Mesenchymal stem cell (in vitro differentiated cells and primary cell): ENCODE measurements around the gene ERCC6L2.

Experiments used
- DNase-seq: peaks from one replicate; pipeline ENCODE4 v3.0.0-alpha.2; 2013
- H2AFZ ChIP-seq: one replicate; pipeline ENCODE4 v1.6.1; 2013; ENCODE audit warnings: low read depth, mild to moderate bottlenecking, control low read depth, inconsistent platforms, low read length, moderate library complexity
- H2AK5ac ChIP-seq: 2 replicates; pipeline ENCODE4 v1.6.1; 2013; ENCODE audit warnings: low read length, moderate library complexity, mild to moderate bottlenecking, inconsistent platforms; ENCODE audit not compliant: severe bottlenecking
- H2BK120ac ChIP-seq: one replicate; pipeline ENCODE4 v1.6.1; 2013; ENCODE audit warnings: low read depth, mild to moderate bottlenecking, inconsistent platforms, low read length, moderate library complexity
- H2BK12ac ChIP-seq, 2 experiments: one replicate each; pipeline ENCODE4 v1.6.1; 2013; ENCODE audit warnings: inconsistent platforms in 2 of 2, low read length in 2 of 2, mild to moderate bottlenecking in 2 of 2, moderate library complexity in 2 of 2, control low read depth in 1 of 2
- H2BK15ac ChIP-seq: one replicate; pipeline ENCODE4 v1.6.1; 2013; ENCODE audit warnings: mild to moderate bottlenecking, low read depth, inconsistent platforms; ENCODE audit not compliant: poor library complexity, severe bottlenecking
- H2BK5ac ChIP-seq: 2 replicates; pipeline ENCODE4 v1.6.1; 2013; ENCODE audit warnings: low read depth, mild to moderate bottlenecking, low read length, control low read depth, inconsistent platforms; ENCODE audit not compliant: poor library complexity, severe bottlenecking
- H3K14ac ChIP-seq, 2 experiments: one replicate each; pipeline ENCODE4 v1.6.1; 2013; ENCODE audit warnings: inconsistent platforms in 2 of 2, low read length in 2 of 2, control low read depth in 1 of 2, mild to moderate bottlenecking in 1 of 2, moderate library complexity in 1 of 2
- H3K18ac ChIP-seq, 2 experiments: one replicate each; pipeline ENCODE4 v1.6.1; 2013; ENCODE audit warnings: inconsistent platforms in 2 of 2, low read length in 2 of 2, control low read depth in 1 of 2, low read depth in 1 of 2, mild to moderate bottlenecking in 1 of 2
- H3K23ac ChIP-seq, 2 experiments: one replicate each; pipeline ENCODE4 v1.6.1; 2013; ENCODE audit warnings: inconsistent platforms in 2 of 2, low read length in 2 of 2, mild to moderate bottlenecking in 2 of 2, moderate library complexity in 2 of 2, control low read depth in 1 of 2
- H3K27ac ChIP-seq: 2 replicates; pipeline ENCODE4 v1.5.1; 2013; ENCODE audit warnings: mild to moderate bottlenecking, moderate library complexity, low read length, control low read depth, inconsistent platforms; ENCODE audit not compliant: poor library complexity, severe bottlenecking
- H3K27me3 ChIP-seq, 2 experiments: 2 replicates each; pipeline versions ENCODE4 v1.6.1 to v1.7.0; 2013; ENCODE audit warnings: low read length in 2 of 2, mild to moderate bottlenecking in 2 of 2, moderate library complexity in 2 of 2, control low read depth in 1 of 2, inconsistent platforms in 1 of 2; ENCODE audit not compliant: control insufficient read depth in 1 of 2, insufficient read depth in 1 of 2
- H3K36me3 ChIP-seq, 2 experiments: 2 replicates each; pipeline versions ENCODE4 v1.6.1 to v1.7.0; 2013; ENCODE audit warnings: low read length in 2 of 2, control low read depth in 1 of 2, inconsistent platforms in 1 of 2, low read depth in 1 of 2, mild to moderate bottlenecking in 1 of 2; ENCODE audit not compliant: insufficient read depth in 2 of 2, control insufficient read depth in 1 of 2
- H3K4ac ChIP-seq, 2 experiments: one replicate each; pipeline ENCODE4 v1.6.1; 2013; ENCODE audit warnings: inconsistent platforms in 2 of 2, low read length in 2 of 2, mild to moderate bottlenecking in 2 of 2, moderate library complexity in 2 of 2, control low read depth in 1 of 2, low read depth in 1 of 2
- H3K4me1 ChIP-seq: 2 replicates; pipeline ENCODE4 v1.6.1; 2013; ENCODE audit warnings: low read depth, low read length, control low read depth; ENCODE audit not compliant: control insufficient read depth, insufficient read depth
- H3K4me2 ChIP-seq: 2 replicates; pipeline ENCODE4 v1.6.1; 2013; ENCODE audit warnings: low read length, mild to moderate bottlenecking, inconsistent platforms; ENCODE audit not compliant: poor library complexity, severe bottlenecking
- H3K4me3 ChIP-seq, 2 experiments: 2 replicates each; pipeline versions ENCODE4 v1.5.1 to v1.7.0; 2013; ENCODE audit warnings: low read length in 2 of 2, mild to moderate bottlenecking in 2 of 2, control low read depth in 1 of 2, low read depth in 1 of 2; ENCODE audit not compliant: insufficient read depth in 1 of 2
- H3K79me1 ChIP-seq: replicated peaks from 2 replicates; pipeline ENCODE4 v1.6.1; 2013; ENCODE audit warnings: mild to moderate bottlenecking, control low read depth, low read length, inconsistent platforms; ENCODE audit not compliant: poor library complexity, severe bottlenecking
- H3K9ac ChIP-seq: 2 replicates; pipeline ENCODE4 v1.7.0; 2013; ENCODE audit warnings: mild to moderate bottlenecking, low read length, moderate library complexity
- H3K9me3 ChIP-seq: 2 replicates; pipeline ENCODE4 v1.7.0; 2013; ENCODE audit warnings: mild to moderate bottlenecking, low read length; ENCODE audit not compliant: control insufficient read depth
- H4K8ac ChIP-seq: one replicate; pipeline ENCODE4 v1.6.1; 2013; ENCODE audit warnings: inconsistent platforms, mild to moderate bottlenecking, low read length, moderate library complexity
- H4K91ac ChIP-seq: one replicate; pipeline ENCODE4 v1.6.1; 2013; ENCODE audit warnings: mild to moderate bottlenecking, low read length, inconsistent platforms
- WGBS: methylation state at CpG from one replicate; pipeline ENCODE4 v1.1.7; 2013; ENCODE audit warnings: mixed read lengths; 5-methylcytosine and 5-hydroxymethylcytosine counted together

ERCC6L2 gene

DNA sequence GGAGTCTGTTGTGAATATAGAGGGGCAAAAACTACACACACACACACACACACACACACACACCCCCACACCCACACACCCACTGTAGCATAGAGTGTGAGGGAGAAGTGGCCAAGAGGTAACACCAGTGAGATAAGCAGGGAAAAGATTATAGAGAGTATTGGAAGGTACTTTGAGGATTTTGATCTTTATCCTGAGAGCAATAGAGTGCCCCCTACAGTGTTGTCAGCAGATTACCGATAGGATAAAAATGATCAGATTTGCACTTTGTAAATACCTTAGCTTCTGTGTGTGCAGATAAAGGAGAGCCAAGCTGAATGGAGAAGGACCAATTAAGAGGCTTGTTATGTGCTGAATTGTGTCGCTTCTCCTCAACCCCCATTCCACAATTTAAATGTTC, 32.3 kb downstream of the ERCC6L2 start:
- H3K36me3 ChIP-seq = peaks cover 0 to 44% of the 10 kb centered on the region in 2 experiments
- no peak overlapping the region for H2AFZ ChIP-seq
- peaks cover 10% of the 10 kb centered on the region for H3K79me1 ChIP-seq
- no peak overlapping the region for H3K14ac ChIP-seq
- H3K23ac ChIP-seq = no peak overlapping the region
- no peak overlapping the region for H2BK12ac ChIP-seq
- H3K4ac ChIP-seq = no peak overlapping the region
- H3K4me3 ChIP-seq = no peak overlapping the region
- no peaks in the 10 kb centered on the region for H3K27me3 ChIP-seq
- H4K91ac ChIP-seq = no peak overlapping the region
- H3K4me2 ChIP-seq = no peak overlapping the region
- H4K8ac ChIP-seq = no peak overlapping the region
- no peak overlapping the region for H2BK5ac ChIP-seq
- H2BK15ac ChIP-seq = no peak overlapping the region
- H2AK5ac ChIP-seq = no peak overlapping the region
- H3K18ac ChIP-seq = no peak overlapping the region
- no peak overlapping the region for H2BK120ac ChIP-seq
- H3K9me3 ChIP-seq = no peaks in the 10 kb centered on the region
- DNase-seq = no peak
- H3K9ac ChIP-seq = no peak overlapping the region
- 86% methylated on average over 1 of the region's 2 CpGs for WGBS
- H3K27ac ChIP-seq = no peak overlapping the region
- no peaks in the 10 kb centered on the region for H3K4me1 ChIP-seq

DNA sequence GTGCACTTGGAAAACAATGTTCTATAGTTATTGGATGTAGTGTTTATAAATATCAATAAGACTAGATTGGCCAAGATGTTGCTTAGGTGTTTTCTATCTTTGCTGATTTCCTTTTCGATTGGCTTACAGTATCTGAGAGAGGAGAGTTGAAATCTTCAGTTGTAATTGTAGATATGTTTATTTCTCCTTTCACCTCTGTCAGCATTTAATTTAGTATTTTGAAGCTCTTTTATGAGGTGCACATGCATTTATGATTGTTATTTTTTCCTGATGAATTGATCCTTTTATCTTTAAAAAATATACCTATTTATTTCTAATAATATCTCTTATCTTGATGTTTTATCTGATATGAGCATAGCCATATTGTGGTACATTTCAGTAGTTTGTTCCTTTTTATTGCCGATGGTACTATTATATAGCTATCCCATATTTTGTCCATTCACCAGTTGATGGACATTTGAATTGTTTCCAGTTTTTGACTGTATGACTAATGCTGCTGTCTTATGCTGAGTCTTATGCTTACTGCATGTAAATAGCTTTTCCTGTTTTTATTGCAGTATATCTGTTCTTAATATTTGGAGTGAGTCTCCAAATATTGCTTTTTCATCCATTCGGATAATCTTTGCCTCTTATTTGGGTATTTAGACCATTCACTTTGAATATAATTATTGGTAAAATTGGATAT, 34.7 kb downstream of the ERCC6L2 start:
- WGBS = 100% methylated on average over 1 of the region's 3 CpGs
- H2BK15ac ChIP-seq = no peak overlapping the region
- H4K8ac ChIP-seq = no peak overlapping the region
- no peak overlapping the region for H3K14ac ChIP-seq
- H3K4ac ChIP-seq = no peak overlapping the region
- H2BK12ac ChIP-seq = no peak overlapping the region
- H2AK5ac ChIP-seq = no peak overlapping the region
- H3K18ac ChIP-seq = no peak overlapping the region
- no peak overlapping the region for H3K9ac ChIP-seq
- no peak overlapping the region for H3K27ac ChIP-seq
- no peaks in the 10 kb centered on the region for H3K27me3 ChIP-seq
- H3K4me1 ChIP-seq = no peaks in the 10 kb centered on the region
- peaks cover 0 to 39% of the 10 kb centered on the region in 2 experiments for H3K36me3 ChIP-seq
- H3K9me3 ChIP-seq = no peaks in the 10 kb centered on the region
- H3K4me3 ChIP-seq = no peak overlapping the region
- H4K91ac ChIP-seq = no peak overlapping the region
- peaks cover 12% of the 10 kb centered on the region for H3K79me1 ChIP-seq
- H2BK120ac ChIP-seq = no peak overlapping the region
- no peak overlapping the region for H3K23ac ChIP-seq
- no peak for DNase-seq
- H2BK5ac ChIP-seq = no peak overlapping the region
- H2AFZ ChIP-seq = no peak overlapping the region
- H3K4me2 ChIP-seq = no peak overlapping the region

DNA sequence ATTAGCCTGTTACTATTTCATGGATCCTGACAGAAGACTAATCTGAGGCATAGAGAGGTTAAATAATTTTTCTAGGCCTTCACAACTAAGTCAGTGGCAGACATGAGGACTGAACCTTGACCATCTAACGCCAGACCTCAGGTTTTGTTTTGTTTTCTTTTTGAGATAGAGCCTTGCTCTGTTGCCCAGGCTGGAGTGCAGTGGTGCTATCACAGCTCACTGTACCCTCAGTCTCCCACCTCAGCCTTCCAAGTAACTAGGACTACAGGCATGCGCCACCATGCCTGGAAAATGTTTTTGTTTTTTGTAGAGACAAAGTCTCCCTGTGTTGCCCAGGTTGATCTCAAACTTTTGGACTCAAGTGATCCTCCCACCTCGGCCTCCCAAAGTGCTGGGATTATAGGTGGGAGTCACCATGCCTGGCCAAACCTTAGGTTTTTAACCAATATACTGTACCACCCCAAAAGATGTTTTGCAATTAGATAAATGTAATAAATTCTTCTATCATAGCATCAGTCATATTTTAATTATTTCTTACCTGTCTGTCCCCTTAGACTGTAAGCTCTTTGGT, 35.4 kb downstream of the ERCC6L2 start:
- H2BK15ac ChIP-seq = no peak overlapping the region
- no peaks in the 10 kb centered on the region for H3K4me1 ChIP-seq
- H3K9ac ChIP-seq = no peak overlapping the region
- no peak overlapping the region for H3K27ac ChIP-seq
- H4K91ac ChIP-seq = peak overlapping the region; percentile 27
- H2BK120ac ChIP-seq = no peak overlapping the region
- no peaks in the 10 kb centered on the region for H3K27me3 ChIP-seq
- H4K8ac ChIP-seq = no peak overlapping the region
- H3K23ac ChIP-seq = no peak overlapping the region
- H3K14ac ChIP-seq = no peak overlapping the region
- peaks cover 12% of the 10 kb centered on the region for H3K79me1 ChIP-seq
- no peak overlapping the region for H3K4ac ChIP-seq
- H3K4me3 ChIP-seq = no peak overlapping the region
- H3K4me2 ChIP-seq = no peak overlapping the region
- no peak overlapping the region for H2AFZ ChIP-seq
- no peak for DNase-seq
- H3K9me3 ChIP-seq = no peaks in the 10 kb centered on the region
- H3K36me3 ChIP-seq = peaks cover 0 to 38% of the 10 kb centered on the region in 2 experiments
- no peak overlapping the region for H2AK5ac ChIP-seq
- peak overlapping the region in 1 of 2 experiments; percentile 21 for H3K18ac ChIP-seq
- no peak overlapping the region for H2BK5ac ChIP-seq
- H2BK12ac ChIP-seq = no peak overlapping the region
- 100% methylated on average over 2 of the region's 3 CpGs for WGBS

DNA sequence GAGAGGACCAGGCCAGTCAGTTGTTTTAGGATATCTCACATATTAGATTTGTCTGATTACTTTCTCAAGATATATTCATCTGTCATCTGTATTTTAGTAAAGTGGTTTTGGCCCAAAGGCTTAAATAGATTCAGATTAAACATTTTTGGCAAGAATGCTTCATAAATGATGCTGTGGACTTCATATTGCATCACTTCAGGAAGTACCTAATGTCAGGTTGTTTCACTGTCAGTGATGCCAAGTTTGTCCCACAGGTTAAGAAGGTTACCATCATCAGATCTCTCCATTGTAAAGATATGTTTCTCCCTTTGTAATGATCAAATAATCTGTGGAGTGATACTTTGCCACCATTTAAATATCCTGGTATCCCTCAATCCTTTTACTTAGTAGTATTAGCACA, 37.3 kb downstream of the ERCC6L2 start:
- peaks cover 2 to 53% of the 10 kb centered on the region in 2 experiments for H3K36me3 ChIP-seq
- no peak overlapping the region for H4K91ac ChIP-seq
- no peak overlapping the region for H4K8ac ChIP-seq
- H3K23ac ChIP-seq = no peak overlapping the region
- no peak overlapping the region for H3K27ac ChIP-seq
- no peak overlapping the region for H3K14ac ChIP-seq
- no peak overlapping the region for H2AK5ac ChIP-seq
- no peak overlapping the region for H3K18ac ChIP-seq
- H3K4me1 ChIP-seq = no peaks in the 10 kb centered on the region
- H3K4me2 ChIP-seq = no peak overlapping the region
- H2AFZ ChIP-seq = no peak overlapping the region
- no peak for DNase-seq
- peaks cover 16% of the 10 kb centered on the region for H3K79me1 ChIP-seq
- H3K4me3 ChIP-seq = no peak overlapping the region
- no peaks in the 10 kb centered on the region for H3K9me3 ChIP-seq
- H3K4ac ChIP-seq = no peak overlapping the region
- no peak overlapping the region for H3K9ac ChIP-seq
- H2BK12ac ChIP-seq = no peak overlapping the region
- no peak overlapping the region for H2BK5ac ChIP-seq
- H2BK15ac ChIP-seq = no peak overlapping the region
- H3K27me3 ChIP-seq = no peaks in the 10 kb centered on the region
- H2BK120ac ChIP-seq = no peak overlapping the region
